Measurements from ENCODE around the gene DCK. TPM values are rescaled to one million over a fixed set of nuclear protein-coding genes. Genes with fewer than 3 reads are reported as not detected.

DCK gene
- 10 to 100 TPM in 3 of 4 donors, 1 to 10 TPM in 1; 8.5 to 22.1 (median 15.9) TPM for total RNA-seq

DNA sequence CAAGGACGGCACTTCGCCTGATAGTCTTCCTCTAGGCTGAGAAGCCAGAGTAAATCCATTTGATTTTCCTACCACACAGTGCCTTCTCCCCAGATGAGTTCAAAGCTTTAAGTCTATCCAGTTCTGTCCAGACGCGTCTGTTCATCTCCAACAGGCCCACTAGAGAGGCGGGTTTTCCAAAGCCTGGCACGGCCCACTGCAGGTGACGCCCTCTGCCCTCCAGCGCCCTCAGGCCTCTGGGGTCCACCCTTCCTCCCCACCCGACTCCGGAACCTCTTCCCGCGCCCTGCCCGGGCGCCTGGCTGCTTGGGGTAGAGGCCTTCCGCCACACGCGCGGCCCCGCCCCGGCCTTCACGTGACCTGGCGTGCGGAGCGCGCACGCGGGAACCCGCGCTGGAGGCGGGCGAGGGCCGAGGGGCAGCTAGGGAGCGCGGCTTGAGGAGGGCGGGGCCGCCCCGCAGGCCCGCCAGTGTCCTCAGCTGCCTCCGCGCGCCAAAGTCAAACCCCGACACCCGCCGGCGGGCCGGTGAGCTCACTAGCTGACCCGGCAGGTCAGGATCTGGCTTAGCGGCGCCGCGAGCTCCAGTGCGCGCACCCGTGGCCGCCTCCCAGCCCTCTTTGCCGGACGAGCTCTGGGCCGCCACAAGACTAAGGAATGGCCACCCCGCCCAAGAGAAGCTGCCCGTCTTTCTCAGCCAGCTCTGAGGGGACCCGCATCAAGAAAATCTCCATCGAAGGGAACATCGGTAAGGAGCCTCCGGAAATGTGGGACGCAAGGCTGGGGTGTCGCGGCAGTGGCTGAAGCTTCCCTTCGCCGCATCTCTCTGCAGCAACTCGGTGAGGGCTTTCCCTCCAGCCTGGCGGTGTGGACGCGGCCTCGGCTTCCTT is at the start of gene DCK:
TSS of gene DCK (plus strand) at position 469 of the 888 bp plus-strand sequence. CDS start at position 656, 187 bp downstream.
- DNase-seq: peak; percentile 56
- Histone ChIP-seq H3K4me1 (peaks cover 0 to 58% (median 20%) of the 10 kb centered on the region in 3 donors), H3K27me3 (no peaks in the 10 kb centered on the region), H3K4me3 (peak within 1 kb of the TSS; percentile 73 to 89 (median 79)), H3K36me3 (peaks cover 0 to 3% (median 0%) of the 10 kb centered on the region in 3 donors), H3K27ac (peak within 1 kb of the TSS; percentile 85 to 93 (median 91)), H3K9me3 (no peaks in the 10 kb centered on the region)
- 0% methylated on average over 3 to 17 of the region's 74 CpGs for WGBS, 2 donors
- intact Hi-C loops (cut with DNase I): loop anchor here (10.0 kb wide), 1 partner anchor 89 kb away; the partner anchor contains the start of gene MOB1B
- TF ChIP-seq, protein P1, sequence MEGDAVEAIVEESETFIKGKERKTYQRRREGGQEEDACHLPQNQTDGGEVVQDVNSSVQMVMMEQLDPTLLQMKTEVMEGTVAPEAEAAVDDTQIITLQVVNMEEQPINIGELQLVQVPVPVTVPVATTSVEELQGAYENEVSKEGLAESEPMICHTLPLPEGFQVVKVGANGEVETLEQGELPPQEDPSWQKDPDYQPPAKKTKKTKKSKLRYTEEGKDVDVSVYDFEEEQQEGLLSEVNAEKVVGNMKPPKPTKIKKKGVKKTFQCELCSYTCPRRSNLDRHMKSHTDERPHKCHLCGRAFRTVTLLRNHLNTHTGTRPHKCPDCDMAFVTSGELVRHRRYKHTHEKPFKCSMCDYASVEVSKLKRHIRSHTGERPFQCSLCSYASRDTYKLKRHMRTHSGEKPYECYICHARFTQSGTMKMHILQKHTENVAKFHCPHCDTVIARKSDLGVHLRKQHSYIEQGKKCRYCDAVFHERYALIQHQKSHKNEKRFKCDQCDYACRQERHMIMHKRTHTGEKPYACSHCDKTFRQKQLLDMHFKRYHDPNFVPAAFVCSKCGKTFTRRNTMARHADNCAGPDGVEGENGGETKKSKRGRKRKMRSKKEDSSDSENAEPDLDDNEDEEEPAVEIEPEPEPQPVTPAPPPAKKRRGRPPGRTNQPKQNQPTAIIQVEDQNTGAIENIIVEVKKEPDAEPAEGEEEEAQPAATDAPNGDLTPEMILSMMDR (IDR thresholded peaks at IDR 0.05): peak in 1 of 6 experiments; percentile 35
- TF ChIP-seq POLR2A (IDR thresholded peaks at IDR 0.05): peak in 3 of 4 donors; percentile 64 to 89 (median 77)

DNA sequence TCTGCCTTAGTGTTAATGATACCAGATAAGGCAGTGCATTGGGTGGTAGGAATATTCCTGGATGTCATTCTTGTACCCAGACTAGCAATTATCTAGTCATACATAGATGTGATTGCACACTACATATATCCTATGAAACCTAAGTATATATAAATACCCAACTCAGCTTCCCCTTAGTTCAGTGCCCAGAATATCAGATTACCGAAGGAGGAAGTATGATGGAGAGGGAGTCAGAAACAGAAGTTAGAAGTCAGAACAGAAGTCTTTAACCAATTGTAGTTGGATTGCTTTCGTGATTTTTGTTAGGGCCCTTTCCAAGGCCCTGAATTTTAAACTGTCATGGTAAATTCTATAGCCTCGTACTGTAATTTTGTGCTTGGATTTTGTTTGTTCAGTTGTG is 48.4 kb upstream of the DCK start:
- no peak for DNase-seq
- H3K36me3 ChIP-seq: no peaks in the 10 kb centered on the region
- WGBS, 2 donors: 43 to 50% methylated on average over 3 of the region's 3 CpGs
- no peaks in the 10 kb centered on the region for H3K27me3 ChIP-seq
- H3K4me3 ChIP-seq: no peak overlapping the region
- TF ChIP-seq, protein P1 (IDR thresholded peaks at IDR 0.05): no peak
- no peak for TF ChIP-seq POLR2A (IDR thresholded peaks at IDR 0.05)
- H3K27ac ChIP-seq: no peak overlapping the region
- H3K9me3 ChIP-seq: no peaks in the 10 kb centered on the region
- H3K4me1 ChIP-seq: no peaks in the 10 kb centered on the region
- intact Hi-C loops (cut with DNase I): no loop called here

DNA sequence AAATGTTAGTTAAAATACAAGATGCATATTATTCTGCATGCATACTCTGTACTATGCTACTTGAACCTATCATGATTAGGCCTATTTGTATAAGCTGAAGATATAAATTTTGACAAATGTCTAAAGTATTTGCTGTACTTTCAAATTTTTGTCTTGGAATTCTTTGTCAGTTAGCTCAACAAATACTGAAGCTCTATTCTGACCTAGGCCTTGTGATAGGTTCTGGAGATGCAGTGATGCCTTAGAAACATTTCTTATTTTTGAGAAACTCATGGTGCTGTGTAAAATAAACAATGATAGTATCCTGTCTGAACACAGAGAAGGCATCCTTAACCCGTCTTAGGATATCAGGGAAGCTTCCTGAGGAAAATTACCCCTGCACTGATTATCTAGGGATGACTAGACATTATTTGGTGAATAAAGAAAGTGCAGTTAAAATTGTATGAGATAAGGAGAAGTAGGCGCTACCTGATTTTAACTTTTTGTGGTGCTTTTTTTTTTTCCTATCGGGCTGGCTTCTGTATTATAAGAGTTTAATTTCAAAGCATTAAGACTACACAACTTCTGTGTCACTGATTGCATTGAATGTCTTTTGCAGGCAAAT is 47.9 kb upstream of the DCK start:
- Histone ChIP-seq H3K4me1 (no peaks in the 10 kb centered on the region), H3K9me3 (no peaks in the 10 kb centered on the region), H3K27ac (no peak overlapping the region), H3K36me3 (no peaks in the 10 kb centered on the region), H3K4me3 (no peak overlapping the region), H3K27me3 (no peaks in the 10 kb centered on the region)
- no peak for DNase-seq
- TF ChIP-seq, protein P1 (IDR thresholded peaks at IDR 0.05): no peak
- TF ChIP-seq POLR2A (IDR thresholded peaks at IDR 0.05): no peak
- intact Hi-C loops (cut with DNase I): no loop called here
- 77 to 83% methylated on average over 3 of the region's 3 CpGs for WGBS, 2 donors

DNA sequence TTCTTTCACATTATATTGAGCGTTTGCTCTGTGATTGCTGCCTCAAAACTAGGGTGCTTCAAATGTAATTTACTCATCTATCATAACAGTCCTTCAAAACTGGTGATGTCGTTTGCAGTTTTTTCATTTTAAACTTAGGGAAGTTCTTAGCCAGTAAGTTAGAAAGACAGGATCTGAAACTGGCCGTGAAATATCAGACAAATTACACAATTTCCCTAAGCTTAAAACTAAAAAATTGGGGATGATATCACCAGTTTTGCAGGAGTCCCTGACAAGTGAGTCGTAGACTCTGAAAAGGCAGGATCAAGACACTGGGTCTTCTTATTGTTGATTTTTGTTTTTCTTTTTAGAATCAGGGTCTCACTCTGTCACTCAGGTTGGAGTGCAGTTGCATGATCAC is 46.5 kb upstream of the DCK start:
- DNase-seq: no peak
- intact Hi-C loops (cut with DNase I): no loop called here
- TF ChIP-seq, protein P1 (IDR thresholded peaks at IDR 0.05): no peak
- TF ChIP-seq POLR2A (IDR thresholded peaks at IDR 0.05): no peak
- no peaks in the 10 kb centered on the region for H3K4me1 ChIP-seq
- no peak overlapping the region for H3K4me3 ChIP-seq
- no peaks in the 10 kb centered on the region for H3K36me3 ChIP-seq
- H3K27ac ChIP-seq: no peak overlapping the region
- WGBS, 2 donors: 65 to 66% methylated on average over 4 of the region's 4 CpGs
- H3K27me3 ChIP-seq: no peaks in the 10 kb centered on the region
- no peaks in the 10 kb centered on the region for H3K9me3 ChIP-seq
